HG02970 (cell line): ENCODE measurements around the gene NEB.
"Not testable (repeated sequence)": the region's sequence is repeated elsewhere in the genome, so short reads cannot be mapped to it uniquely, and the experiment has no call there.

ENCODE experiments used
- ATAC-seq: cut with Tn5 transposase; IDR thresholded peaks from one replicate; pipeline ENCODE4 v1.9.1; 2021; ENCODE audit warnings: mild to moderate bottlenecking, moderate library complexity, moderate number of reproducible peaks; ENCODE audit not compliant: unreplicated experiment, low FRiP score

The NEB gene

DNA sequence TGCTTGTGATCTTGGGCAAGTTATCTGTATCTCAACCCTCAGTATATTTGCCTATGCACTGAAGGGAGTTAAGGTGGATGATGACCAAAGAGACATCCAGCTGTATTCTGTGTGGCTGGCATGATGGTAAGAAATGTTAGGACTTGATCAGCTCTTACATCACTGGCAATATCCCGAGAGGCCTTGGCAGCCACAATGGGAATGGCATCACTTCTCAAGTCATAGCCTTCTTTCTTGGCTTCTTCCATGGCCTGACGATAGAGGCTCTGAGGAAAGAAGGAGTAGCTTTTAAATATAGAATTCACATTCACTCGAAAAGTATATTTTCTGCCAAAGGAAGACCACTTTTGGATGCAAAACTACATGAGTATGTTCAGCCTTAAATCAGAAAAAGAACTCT, 113.5 kb downstream of the NEB start:
- no peak for ATAC-seq

GRCh38 chr2:151619337-151619989, 114.8 kb downstream of the NEB start:
- ATAC-seq = no peak

GRCh38 chr2:151616760-151617339, 117.4 kb downstream of the NEB start:
- no peak for ATAC-seq

- no peak for ATAC-seq
Measured at GRCh38 chr2:151614606-151615306, 119.5 kb downstream of the NEB start.

GRCh38 chr2:151614159-151614558, 120.1 kb downstream of the NEB start:
- no peak for ATAC-seq

- ATAC-seq = no peak
Measured at GRCh38 chr2:151611351-151611750, 122.9 kb downstream of the NEB start.

DNA sequence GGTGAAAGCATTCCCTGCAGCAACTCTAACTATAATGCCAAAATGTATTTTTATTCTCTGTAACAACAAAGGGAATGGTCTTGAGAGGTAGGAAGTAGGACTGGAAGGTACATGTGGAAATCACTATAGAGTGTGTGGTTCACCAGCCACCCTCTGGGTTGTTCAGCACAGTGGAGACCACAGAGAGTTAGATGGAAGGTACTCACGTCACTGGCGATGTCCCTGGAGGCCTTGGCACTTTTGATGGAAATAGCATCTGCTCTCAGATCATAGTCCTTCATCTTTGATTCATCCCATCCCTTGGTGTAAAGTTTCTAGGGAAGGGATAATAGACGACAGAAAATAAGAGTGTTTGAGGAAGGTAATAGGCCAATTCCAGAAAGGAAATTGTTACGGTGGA, 124.0 kb downstream of the NEB start:
- no peak for ATAC-seq

GRCh38 chr2:151609705-151610104, 124.6 kb downstream of the NEB start:
- ATAC-seq = no peak

DNA sequence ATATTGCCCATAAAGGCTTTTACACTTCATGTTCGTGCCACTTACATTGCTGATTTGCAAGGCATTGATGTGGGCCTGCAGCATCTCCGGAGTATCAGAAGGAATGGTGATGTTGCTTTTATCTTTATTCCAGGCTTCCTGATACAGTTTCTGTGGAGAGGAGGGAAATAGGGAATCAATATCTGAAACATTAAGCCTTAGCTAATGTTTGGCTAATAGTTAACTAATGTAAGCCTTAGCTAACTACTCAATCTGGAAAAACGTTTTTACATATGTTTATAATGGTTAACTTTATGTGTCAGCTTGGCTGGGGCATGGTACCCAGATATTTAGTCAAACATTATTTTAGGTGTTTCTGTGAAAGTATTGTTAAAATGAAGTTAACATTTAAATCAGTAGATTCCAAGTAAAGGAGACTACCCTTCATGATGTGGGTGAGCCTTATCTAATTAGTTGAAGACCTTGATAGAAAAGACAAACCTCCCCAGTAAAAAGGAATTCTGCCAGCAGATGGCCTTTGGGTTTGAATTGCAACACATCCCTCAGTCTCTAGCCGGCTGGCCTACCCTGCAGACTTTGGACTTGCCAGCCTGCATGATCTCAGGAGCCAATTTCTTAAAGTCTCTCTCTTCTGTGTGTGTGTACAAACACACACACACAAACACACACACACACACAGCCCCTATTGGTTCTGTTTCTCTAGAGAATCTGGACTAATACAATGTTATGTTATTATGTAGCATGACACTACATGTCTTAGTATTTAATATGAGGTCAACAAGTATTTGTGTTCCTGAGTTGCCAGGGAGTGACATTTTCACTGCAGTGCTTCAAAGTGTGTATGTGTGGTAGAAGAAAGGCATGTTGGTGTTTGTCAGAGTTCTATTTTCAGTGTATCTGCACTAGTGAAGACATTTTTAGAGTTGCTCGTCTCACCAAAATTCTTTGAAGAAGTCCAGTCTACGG, 126.5 kb downstream of the NEB start:
- not testable (repeated sequence) for ATAC-seq

- ATAC-seq = not testable (repeated sequence)
Measured at GRCh38 chr2:151603530-151603929, 130.7 kb downstream of the NEB start.

GRCh38 chr2:151602402-151602801, 131.9 kb downstream of the NEB start:
- ATAC-seq = not testable (repeated sequence)

GRCh38 chr2:151601803-151602202, 132.5 kb downstream of the NEB start:
- ATAC-seq = not testable (repeated sequence)

DNA sequence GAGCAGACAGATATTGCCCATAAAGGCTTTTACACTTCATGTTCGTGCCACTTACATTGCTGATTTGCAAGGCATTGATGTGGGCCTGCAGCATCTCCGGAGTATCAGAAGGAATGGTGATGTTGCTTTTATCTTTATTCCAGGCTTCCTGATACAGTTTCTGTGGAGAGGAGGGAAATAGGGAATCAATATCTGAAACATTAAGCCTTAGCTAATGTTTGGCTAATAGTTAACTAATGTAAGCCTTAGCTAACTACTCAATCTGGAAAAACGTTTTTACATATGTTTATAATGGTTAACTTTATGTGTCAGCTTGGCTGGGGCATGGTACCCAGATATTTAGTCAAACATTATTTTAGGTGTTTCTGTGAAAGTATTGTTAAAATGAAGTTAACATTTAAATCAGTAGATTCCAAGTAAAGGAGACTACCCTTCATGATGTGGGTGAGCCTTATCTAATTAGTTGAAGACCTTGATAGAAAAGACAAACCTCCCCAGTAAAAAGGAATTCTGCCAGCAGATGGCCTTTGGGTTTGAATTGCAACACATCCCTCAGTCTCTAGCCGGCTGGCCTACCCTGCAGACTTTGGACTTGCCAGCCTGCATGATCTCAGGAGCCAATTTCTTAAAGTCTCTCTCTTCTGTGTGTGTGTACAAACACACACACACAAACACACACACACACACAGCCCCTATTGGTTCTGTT, 137.2 kb downstream of the NEB start:
- not testable (repeated sequence) for ATAC-seq

DNA sequence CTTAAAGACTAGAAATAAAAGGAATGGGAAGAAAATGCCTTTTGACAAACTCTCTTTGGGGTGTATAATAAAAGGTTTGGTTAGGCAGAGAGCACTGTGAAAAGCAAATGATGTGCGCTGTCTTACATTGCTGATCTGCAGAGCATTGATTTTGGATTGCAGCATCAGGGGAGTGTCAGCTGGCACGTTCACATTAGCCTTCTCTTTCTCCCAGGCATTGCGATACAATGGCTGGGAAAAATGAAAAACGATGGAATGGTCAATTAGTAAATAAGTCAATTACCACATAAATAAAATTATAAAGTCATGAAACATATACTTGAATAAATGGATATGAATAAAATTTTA, 142.4 kb downstream of the NEB start:
- ATAC-seq = not testable (repeated sequence)

DNA sequence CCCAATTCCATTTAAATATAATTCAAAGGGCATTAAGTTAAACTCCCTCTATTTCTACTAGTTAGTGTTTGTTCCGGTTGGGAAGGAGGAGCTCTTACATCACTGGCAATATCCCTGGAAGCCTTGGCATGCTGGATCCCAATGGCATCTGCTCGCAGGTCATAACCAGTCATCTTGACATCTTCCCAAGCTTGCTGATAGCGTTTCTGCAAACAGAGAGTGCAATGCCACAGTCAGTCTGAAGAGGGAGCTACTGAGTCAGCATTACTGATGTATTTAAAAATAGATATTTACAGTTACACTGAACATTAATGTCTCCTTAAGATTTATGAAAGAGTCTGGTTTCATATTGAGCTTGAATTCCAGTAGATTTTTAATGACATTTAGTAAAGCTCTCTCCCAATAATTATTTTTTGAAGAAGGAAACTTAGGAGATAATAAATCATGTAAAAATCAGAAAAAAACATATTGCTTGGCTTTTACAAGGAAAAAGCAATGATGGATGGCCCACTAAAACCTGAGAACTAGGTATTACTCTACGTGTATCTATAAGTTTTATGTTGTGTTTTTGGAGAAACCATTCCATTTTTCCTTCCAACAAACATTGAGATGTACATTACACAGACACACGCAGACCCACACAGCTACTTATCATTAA, 142.9 kb downstream of the NEB start:
- peak; percentile 66 for ATAC-seq

DNA sequence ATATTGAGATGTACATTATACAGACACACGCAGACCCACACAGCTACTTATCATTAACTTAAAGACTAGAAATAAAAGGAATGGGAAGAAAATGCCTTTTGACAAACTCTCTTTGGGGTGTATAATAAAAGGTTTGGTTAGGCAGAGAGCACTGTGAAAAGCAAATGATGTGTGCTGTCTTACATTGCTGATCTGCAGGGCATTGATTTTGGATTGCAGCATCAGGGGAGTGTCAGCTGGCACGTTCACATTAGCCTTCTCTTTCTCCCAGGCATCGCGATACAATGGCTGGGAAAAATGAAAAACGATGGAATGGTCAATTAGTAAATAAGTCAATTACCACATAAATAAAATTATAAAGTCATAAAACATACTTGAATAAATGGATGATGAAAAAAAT, 153.0 kb downstream of the NEB start:
- not testable (repeated sequence) for ATAC-seq

DNA sequence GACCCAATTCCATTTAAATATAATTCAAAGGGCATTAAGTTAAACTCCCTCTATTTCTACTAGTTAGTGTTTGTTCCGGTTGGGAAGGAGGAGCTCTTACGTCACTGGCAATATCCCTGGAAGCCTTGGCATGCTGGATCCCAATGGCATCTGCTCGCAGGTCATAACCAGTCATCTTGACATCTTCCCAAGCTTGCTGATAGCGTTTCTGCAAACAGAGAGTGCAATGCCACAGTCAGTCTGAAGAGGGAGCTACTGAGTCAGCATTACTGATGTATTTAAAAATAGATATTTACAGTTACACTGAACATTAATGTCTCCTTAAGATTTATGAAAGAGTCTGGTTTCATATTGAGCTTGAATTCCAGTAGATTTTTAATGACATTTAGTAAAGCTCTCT, 153.6 kb downstream of the NEB start:
- ATAC-seq = not testable (repeated sequence)

DNA sequence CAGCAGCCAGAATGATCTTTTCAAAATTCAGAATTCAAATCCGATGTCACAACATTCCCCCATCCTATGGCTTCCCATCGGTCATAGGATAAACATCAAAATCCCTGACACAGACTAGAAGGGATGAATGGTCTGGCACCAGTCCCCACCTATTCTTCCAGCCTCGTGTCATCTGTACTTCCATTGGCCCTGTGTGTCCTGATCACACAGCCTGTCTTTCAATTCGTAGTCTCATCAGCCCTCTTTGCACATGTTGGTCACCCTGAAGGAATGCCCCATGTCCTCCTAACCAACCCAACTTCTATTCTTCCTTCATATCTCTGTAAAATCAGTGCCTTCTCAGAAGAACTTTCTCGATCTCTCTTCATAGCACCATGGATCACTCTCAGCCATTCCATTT, 157.2 kb downstream of the NEB start:
- no peak for ATAC-seq

GRCh38 chr2:151576080-151576479, 158.2 kb downstream of the NEB start:
- no peak for ATAC-seq

GRCh38 chr2:151575338-151575737, 158.9 kb downstream of the NEB start:
- ATAC-seq = no peak
